ENCODE data around the gene B4GAT1.
"Not testable (repeated sequence)": the region's sequence is repeated elsewhere in the genome, so short reads cannot be mapped to it uniquely, and the experiment has no call there.

B4GAT1 gene

DNA sequence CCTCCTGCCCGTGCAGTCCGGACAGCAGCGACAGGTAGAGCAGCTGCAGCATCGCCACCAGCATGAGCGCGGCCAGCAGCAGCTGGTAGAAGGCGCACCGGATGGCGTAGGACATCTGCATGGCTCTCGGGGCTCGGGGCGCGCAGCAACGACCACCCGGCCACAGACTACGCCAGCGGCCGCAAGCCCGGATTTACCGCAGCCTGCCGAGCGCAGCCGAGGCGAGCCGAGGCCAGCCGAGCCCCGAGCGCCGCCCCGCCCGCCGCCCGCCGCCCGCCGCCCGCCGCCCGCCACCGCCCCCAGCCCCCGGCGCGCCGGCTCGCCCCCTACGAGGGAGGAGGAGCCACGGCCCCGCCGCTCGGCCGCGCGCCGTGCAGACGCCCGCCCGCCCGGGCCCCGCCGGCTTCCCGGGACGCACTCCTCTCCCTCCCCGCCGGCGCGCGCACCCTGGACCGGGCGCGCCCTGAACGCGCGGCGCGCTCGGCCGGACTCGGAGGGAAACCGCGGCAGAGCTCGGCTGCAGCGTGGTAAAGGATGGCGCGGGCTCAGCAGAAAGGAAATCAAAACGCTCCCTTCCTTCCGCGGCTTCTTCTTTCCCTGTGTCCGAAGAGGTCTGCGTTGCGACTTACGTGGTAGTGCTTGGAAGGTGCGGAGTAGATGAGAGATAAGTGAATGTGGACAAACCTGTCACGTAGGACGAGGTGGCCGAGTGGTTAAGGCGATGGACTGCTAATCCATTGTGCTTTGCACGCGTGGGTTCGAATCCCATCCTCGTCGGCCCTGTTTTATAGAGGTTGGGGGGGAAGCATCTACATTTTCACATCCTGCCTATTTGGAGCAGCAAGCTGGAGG, at the start of gene B4GAT1:
TSS of gene B4GAT1 (minus strand) at position 205 of the 852 bp plus-strand sequence. CDS start at position 121, 84 bp downstream.
- DNase-seq: peak in 53 of 56 donors; percentile 40 to 88 (median 75)

DNA sequence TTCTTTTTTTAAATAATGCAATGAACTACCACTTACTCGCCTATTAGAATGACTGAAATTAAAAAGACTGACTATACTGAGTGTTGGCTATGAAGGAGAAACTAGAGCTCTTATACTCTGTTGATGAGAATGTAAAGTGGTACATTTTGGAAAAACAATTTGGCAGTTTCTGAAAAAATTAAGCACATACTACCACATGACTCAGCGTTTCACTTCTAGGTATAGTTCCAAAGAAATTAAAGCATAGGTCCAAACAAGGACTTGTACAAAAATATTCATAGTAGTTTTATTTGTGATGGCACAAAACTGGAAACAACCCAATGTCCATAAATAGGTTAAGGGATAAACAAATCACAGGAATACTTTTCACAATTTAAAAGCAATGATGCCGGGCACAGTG, 46.5 kb upstream of the B4GAT1 start:
- no peak for DNase-seq

DNA sequence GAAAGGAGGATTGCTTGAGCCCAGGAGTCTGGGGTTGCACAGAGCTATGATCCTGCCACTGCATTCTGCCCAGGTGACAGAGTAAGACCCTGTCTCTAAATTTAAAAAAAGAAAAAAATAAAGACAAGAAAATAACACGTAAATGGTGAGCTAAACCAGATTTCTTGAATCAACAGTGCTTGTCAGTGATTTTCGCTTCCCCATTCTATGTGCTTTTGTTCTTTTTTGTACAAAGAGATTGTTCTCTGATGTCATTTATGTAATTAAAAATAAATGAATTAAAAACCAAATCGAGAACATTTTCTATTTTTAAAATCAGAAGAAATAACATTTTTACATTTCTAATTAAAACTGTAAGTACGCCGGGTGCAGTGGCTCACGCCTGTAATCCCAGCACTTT, 43.9 kb upstream of the B4GAT1 start:
- DNase-seq: no peak

DNA sequence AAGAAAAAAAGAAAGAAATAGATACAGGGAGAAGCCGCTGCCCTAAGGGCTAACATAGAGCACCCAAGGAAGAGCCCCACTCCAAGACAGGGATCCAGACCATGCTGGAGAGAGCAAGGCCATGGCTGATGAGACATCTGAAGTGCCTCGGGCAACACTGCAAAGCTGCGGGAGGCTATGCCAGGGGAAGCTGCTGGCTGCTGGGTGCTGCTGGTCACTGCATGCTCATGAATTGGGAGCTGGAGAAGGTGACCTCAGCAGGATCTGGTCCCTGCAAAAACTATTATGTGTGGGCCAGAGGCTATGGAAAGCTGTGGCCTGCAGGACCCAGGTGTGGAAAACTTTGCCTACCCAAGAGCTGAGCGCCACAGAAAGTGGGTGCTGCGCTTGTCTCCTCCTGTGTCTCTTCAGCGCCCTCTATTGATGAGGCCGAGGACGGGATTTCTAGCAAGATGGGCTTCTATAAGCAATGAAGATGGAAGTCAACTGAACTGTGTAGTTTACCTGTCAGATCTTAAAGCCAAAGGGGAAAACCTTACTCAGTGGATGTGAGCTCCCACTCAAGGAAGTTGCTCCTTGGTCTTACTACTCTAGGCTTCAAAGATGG, 41.5 kb upstream of the B4GAT1 start:
- peak in 15 of 56 donors; percentile 1 to 47 (median 13) for DNase-seq

DNA sequence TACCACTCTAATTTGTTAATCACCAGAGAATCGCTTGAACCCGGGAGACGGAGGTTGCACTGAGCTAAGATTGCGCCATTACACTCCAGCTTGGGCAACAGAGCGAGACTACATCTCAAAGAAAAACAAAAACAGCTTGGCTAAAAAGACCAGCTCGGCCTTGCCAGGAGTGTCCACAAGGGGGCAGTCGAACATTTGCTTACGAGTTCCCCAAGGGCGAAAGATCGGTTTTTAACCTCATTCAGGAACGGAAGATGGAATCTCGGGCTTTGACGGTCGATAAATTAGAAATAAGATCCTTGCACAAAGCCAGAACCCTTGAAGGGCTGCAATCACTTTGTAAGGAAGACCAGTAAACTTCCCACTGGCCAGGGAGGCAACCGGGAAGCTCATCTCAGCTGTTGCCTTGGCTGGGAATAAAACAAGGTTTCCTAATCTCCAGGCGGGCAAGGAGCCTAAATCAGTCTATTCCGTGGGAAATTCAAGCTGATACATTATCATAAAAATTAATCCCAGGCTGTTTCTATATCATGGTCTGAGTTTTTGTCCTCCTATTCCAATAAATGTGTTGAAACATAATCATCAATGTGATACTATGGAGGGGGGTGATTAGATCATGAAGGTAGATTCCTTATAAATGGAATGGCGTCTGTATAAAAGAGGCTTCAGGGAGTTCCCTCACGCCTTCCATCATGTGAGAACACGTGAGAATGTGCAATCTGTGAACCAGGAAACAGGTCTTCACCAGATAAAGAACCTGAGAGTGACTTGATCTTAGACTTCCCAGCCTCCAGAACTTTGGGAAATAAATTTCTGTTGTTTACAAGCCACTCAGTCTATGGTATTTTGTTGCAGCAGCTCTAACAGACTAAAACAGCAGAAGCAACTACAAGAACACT, 39.0 kb upstream of the B4GAT1 start:
- DNase-seq: peak in 49 of 56 donors; percentile 12 to 91 (median 57)

DNA sequence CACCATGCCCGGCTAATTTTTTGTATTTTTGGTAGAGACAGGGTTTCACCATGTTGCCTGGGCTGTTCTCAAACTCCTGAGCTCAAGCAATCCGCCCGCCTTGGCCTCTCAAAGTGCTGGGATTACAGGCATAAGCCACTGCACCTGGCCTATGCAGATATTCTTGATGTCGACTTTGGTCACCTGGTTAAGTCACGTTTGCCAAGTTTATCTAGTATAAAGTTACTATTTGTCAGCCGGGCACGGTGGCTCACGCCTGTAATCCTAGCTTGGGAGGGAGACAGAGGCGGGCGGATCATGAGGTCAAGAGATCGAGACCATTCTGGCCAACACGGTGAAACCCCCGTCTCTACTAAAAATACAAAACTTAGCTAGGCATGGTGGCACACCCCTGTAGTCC, 36.9 kb upstream of the B4GAT1 start:
- not testable (repeated sequence) for DNase-seq

DNA sequence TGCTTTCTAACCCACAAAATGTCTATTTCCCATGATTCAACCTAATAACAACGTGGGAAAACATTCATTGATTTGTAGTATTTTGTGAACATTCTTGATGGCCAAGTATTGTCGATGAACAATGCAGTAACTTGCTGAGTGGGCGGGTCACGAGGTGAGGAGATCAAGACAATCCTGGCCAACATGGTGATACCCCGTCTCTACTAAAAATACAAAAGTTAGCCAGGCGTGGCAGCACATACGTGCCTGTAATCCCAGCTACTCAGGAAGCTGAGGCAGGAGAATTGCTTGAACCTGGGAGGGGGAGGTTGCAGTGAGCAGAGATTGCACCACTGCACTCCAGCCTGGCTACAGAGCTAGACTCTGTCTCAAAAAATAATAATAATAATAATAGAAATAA, 32.8 kb upstream of the B4GAT1 start:
- DNase-seq: not testable (repeated sequence)

DNA sequence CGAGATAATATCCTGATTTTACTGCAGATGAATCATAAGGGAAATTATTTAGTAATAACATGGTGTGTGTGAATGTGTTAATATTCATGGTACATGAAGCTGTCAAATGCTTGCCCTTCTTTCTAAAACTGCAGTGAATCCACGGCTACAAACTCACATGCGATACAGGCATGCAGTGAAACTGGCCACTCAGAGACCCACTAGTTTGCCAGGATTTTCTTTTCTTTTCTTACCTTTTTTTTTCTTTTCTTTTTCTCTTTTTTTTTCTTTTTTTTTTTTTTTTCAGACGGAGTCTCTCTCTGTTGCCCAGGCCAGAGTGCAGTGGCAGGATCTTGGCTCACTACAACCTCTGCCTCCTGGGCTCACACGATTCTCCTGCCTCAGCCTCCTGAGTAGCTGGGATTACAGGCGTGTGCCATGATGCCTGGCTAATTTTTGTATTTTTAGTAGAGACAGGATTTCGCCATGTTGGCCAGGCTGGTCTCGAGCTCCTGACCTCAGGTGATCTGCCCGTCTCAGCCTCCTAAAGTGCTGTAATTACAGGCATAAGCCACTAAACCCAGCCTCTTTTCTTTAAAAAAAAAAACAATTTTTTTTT, 26.4 kb upstream of the B4GAT1 start:
- not testable (repeated sequence) for DNase-seq

DNA sequence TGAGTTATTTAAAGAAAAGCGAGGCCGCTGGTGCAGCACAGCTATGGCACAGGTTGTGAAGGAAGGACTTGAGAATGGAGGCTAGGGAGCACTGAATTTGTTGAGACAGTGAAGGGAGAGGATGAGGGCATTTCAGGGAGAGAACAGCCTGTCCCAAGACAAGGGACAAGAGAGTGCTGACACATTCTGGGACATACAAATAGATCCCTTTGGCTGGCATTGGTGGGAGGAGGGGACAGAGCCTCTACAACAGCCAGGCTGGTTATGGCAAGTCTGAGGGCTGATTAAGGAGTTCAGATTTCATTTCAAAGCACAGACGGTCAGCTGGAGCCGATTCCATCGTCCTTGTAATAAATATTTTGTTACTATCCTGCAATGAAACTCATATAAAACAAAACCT, 25.8 kb upstream of the B4GAT1 start:
- DNase-seq: peak in 3 of 56 donors; percentile 3 to 14 (median 5)

DNA sequence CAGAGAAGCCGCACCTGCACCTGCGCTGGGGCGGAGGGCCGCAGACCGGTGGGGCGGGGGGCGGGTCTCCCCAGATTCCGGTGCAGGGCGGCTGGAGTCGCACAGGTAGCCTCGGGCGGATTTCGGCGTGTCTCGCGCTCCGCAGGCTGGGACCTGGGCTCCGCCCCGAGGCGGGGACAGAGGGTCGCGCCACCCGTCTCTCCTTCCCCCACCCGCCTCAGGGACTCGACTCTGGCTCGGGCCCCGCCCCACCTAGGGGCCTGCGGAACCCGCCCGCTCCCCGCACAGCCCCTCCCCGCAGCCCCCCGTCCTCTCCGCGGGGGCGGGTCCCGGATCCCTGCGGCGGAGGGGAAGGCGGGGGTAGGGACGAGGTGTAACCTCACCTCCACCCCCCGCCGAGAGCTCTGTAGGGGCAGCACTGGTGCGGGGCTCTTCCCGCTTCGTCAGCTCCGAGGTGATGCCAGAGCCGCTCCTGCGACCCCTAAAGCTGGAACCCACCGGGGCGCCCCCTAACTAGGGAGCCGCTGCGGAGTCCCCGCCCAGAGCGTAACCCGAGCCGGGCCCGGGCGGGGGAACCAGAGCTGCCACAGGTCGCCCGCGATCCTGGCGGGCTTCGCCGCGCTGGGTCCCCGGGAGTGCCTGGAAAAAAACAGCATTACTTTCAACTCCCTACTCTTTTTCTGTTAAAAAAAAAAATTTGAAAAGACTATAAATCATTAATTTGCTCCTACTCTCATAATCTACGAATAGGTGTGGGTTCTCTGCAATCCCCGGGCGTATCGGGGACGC, 24.4 kb upstream of the B4GAT1 start, which contains the start of gene SLC29A2:
TSS of gene SLC29A2 (minus strand) at position 134 of the 789 bp plus-strand sequence. CDS start 169 bp downstream, outside the sequence.
- peak in 27 of 56 donors; percentile 20 to 77 (median 49) for DNase-seq

DNA sequence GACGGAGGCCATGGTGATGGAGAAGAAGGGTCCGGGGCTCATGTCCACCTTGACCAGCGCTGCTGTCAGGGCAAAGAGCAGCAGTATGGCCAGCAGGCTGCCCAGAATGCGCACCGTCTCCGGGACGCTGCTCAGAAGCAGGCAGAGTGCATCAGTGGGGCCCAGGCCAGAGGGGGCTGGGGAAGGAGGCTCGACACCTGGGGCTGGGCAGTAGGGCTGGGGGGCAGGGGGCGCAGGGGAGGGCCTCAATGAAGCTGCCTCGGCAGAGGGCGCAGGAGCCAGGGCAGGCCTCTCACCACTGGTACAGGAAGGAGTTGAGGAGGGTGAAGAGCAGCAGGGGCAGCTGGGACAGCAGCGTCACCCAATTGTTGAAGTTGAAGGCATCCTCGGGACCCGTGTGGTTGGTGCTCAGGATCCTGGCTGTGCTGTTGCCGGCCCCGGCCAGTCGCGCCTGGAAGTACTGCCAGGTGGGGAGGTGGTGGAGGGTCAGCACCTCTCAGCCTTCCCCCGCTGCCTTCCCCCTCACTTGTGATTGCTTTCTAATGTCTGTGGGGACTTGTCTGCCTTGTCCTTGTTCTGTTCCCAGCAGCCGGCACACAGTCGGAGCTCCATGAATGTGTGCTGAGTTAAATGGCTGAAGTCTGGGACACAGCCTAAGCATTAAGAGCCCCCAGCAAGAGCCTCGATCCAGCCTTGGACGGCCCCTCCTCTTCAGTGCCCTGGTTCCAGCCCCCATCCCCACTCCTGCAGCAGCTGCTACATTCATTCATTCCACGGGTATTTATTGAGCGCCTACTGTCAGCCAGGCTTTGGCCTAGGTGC, 21.9 kb upstream of the B4GAT1 start:
- DNase-seq: no peak

DNA sequence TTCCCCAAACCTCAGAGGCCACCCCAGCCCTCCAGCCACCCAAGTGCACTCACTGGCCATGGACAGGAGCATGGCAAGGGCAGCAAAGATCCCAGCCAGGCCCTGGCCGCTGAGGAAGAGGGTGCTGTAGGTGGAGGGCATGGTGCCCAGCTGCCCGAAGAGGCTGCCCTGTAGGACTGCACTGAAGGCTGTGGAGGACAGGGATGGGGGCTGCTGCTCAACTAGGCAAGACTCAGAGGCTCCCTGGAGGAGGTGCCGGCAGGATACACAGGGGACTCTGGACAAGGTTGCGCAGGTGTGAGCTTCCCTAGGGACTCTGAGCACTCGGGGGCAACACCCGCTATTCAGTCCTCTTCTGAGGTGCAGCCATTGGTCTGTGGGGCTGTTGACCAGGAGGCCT, 21.1 kb upstream of the B4GAT1 start:
- DNase-seq: no peak

DNA sequence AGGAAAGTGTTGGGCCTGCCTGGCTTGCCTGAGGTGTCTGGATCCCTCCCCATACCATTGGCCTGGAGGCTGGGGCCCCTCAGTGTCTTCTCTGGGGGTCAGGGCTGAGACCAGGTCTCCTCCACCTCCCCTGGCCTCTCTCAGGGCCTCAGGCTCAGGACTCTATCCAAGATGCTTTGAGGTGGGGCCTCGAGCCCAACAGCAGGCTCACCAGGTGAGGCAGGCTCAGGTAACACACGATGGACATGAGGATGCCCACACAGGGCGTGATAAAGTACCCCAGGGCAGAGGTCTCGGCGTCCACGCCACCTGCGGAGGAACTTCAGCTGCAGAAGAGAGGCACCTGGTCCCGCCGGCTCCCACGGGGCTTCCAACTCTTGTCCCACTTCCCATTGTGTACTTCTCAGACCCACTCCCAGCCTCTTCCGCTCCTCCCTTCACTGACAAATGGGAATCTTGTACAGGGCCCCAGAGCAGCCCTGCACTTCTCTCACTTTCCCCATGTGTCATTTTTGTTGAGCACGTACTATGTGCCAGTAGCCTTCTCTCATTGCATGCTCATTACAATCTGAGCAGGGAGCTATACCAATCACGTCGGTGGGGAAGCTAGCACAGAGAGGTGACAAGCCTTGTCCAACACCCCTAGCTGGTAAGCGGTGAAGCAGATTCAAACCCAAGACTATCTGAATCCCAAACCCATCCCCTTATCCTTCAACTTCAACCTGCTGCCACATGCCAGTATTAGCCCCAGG, 20.3 kb upstream of the B4GAT1 start:
- DNase-seq: no peak

DNA sequence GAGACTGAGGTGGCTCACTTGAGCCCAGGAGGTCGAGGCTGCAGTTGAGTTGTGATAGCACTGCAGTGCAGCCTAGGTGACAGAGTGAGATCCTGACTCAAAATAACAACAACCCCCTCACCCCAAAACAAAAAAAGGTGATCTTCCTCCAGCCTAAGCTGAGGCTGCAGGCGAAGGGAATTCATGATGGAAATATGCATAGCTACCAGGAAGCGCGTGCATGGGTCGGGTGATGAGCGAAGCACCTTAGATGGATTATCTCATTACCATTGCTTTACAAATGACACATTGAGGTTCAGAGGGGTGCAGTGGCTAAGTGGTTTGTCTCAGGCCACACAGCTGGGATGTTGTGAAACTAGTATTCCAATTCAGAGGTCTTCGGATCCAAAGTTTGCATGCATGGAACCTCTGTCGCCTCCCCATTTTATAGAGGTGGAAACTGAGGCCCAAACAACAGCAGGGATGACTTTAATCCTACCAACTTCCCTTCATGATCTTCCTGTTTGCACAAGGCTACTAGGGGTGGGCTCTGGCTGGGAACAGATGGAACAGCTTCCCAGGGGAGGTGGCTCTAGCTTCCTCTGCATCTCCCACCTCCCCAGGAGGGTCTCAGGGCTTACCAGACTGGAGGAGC, 19.5 kb upstream of the B4GAT1 start:
- DNase-seq: no peak

DNA sequence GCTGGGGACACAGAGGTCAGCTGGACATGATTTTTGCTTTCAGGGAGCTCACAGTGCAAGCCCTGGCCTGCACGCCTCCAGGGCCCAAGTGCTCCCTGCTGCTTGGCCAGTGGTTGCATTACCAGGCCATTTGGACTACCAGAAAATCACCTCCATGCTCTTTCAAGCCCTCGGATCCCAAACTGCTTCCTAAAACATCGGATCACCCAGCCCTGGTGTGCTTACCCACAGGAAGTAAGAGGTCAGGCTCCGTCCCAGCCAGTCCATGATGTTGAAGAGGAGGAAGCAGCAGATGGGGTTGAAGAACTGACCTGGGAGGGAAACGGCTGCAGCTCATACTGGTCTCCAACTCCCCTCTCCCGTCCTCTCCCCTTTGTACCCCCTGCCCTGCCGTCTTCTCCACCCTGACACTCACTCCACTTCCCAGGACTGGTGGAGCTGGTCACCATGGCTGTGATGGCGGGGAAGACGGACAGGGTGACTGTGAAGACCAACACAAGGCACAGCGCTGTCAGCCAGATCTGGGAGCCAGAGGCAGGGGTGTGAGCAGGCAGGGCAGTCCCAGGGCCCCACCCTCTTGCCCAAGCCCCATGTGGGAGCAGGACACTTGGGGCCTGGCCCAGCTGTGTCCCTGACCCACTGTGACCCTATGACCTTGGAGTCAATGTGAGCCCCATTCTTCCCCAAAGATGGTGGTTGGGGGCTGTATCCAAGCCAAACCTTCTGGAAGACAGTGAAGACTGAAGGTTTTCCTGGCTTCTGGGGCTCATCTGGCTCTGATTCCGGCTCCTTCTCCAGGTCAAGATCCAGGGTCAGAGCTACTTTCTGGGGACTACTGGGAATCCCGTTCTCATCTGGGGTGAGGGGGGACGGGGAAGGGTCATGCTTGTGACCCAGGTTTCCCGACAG, 18.5 kb upstream of the B4GAT1 start:
- no peak for DNase-seq

DNA sequence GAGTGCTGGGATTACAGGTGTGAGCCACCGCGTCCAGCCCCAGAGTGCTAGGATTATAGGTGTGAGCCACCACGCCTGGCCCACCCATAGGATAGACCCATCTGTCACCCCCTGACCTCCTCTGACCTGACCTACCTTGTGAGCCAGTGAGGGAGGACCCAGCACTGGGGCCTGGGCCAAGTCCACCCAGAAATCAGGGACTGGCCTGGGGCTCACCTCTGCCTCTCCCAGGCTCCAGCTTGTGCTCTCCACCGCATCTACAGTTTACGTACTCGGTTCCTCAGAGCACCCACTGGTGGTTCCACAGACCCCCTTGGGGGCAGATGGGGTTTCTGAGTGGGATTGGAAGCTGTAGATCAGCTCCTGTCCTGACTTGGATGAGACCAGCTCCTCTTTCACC, 17.7 kb upstream of the B4GAT1 start:
- DNase-seq: no peak

All from nucleus accumbens (tissue), 56 donors.